GM12892 (cell line): ENCODE data around the gene ENTPD7.

Source experiments
- POLR2A ChIP-seq: IDR thresholded peaks from 2 replicates; pipeline ENCODE4 v1.6.1; 2011; ENCODE audit warnings: low read depth, low read length, control low read depth
- TAF1 ChIP-seq: IDR thresholded peaks from 2 replicates; pipeline ENCODE4 v1.6.1; 2011; ENCODE audit warnings: low read depth, mild to moderate bottlenecking, control low read depth, low read length, borderline replicate concordance

DNA sequence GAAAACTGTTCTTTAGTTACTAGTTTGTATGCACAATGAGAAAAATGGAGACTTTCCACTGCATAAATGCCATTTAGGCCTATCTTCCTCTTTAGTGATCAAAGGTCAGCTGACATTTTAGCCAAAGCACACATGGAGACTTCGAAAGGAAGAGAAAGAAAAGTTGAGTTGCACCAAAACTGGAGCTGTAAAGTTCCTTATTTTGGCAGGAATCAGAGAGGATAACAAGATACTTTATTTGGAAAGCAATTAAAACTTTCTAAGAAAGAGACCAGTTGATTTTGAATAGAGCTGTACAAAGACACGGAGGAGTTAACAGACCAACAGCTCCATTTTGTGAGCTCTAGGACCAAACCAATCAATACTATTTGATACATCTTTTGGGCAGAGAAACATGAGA, 14.2 kb downstream of the ENTPD7 start:
- TF ChIP-seq POLR2A (no peak), TAF1 (no peak)
